HEK293 (cell line): ENCODE measurements around the gene TPO.

Experiments
- CTCF ChIA-PET: fragments of 350-600 bp; formaldehyde crosslinking; extraction: SDS; loops from one replicate; lab custom pipeline; 2021; ENCODE audit warnings: antibody characterized with exemption; lab: Yijun Ruan, JAX
- POLR2A ChIA-PET: fragments of 300-600 bp; formaldehyde crosslinking; extraction: SDS; loops from one replicate; lab custom pipeline; 2020; ENCODE audit warnings: antibody characterized with exemption, inconsistent platforms; lab: Yijun Ruan, JAX
- H3K27ac ChIP-seq: fragments of 200-500 bp; sonication (Bioruptor generic); 2 replicates; pipeline ENCODE4 v1.5.1; 2014; ENCODE audit warnings: low read depth, low read length, control low read depth, inconsistent platforms; ENCODE audit errors: extremely low read depth
- H3K36me3 ChIP-seq, 2 experiments: fragments of 200-500 bp in 1 of 2; sonication (Bioruptor generic) in 1 of 2; 1 replicate in 1 of 2; 2 replicates in 1 of 2; pipeline ENCODE4 v1.5.1; 2014 to 2017; ENCODE audit warnings: inconsistent platforms in 2 of 2, low read length in 2 of 2; ENCODE audit not compliant: control insufficient read depth in 2 of 2, insufficient read depth in 1 of 2
- H3K4me1 ChIP-seq: fragments of 200-500 bp; sonication (Bioruptor generic); 2 replicates; pipeline ENCODE4 v1.5.1; 2014; ENCODE audit warnings: mild to moderate bottlenecking, low read length, inconsistent platforms; ENCODE audit not compliant: control insufficient read depth, insufficient read depth
- H3K4me3 ChIP-seq: 2 replicates; pipeline ENCODE4 v1.5.1; 2011; ENCODE audit warnings: low read depth, mild to moderate bottlenecking, control low read depth, low read length, moderate library complexity
- H3K9me3 ChIP-seq: fragments of 200-500 bp; sonication (Bioruptor generic); 2 replicates; pipeline ENCODE4 v1.5.1; 2014; ENCODE audit warnings: low read depth, low read length, inconsistent platforms; ENCODE audit not compliant: control insufficient read depth, insufficient read depth
- BCL11A ChIP-seq: fragments of 450-650 bp; formaldehyde crosslinking; IDR thresholded peaks from 2 replicates; pipeline ENCODE4 v1.5.1; 2016; ENCODE audit warnings: low read depth, missing biosample characterization, missing genetic modification characterization
- EGR2 ChIP-seq: fragments of 450-650 bp; formaldehyde crosslinking; IDR thresholded peaks from 2 replicates; pipeline ENCODE4 v1.5.1; 2016; ENCODE audit warnings: low read depth, missing biosample characterization, missing genetic modification characterization
- FEZF1 ChIP-seq: fragments of 450-650 bp; formaldehyde crosslinking; IDR thresholded peaks from 2 replicates; pipeline ENCODE4 v1.5.1; 2016; ENCODE audit warnings: missing biosample characterization, missing genetic modification characterization
- GLIS1 ChIP-seq: fragments of 450-650 bp; formaldehyde crosslinking; IDR thresholded peaks from 2 replicates; pipeline ENCODE4 v1.5.1; 2016; ENCODE audit warnings: missing biosample characterization, missing genetic modification characterization
- HOXA7 ChIP-seq: sonication (generic); formaldehyde crosslinking; IDR thresholded peaks from 2 replicates; pipeline ENCODE4 v1.8.1; 2022; ENCODE audit warnings: missing genetic modification reagents, borderline replicate concordance
- HOXD13 ChIP-seq: sonication (generic); formaldehyde crosslinking; IDR thresholded peaks from 2 replicates; pipeline ENCODE4 v1.8.0; 2022; ENCODE audit warnings: missing genetic modification reagents, borderline replicate concordance
- KLF10 ChIP-seq: fragments of 450-650 bp; IDR thresholded peaks from 2 replicates; pipeline ENCODE4 v1.5.1; 2018; ENCODE audit warnings: missing biosample characterization, mild to moderate bottlenecking, missing genetic modification characterization
- KLF9 ChIP-seq: fragments of 450-650 bp; formaldehyde crosslinking; IDR thresholded peaks from 2 replicates; pipeline ENCODE4 v1.5.1; 2016; ENCODE audit warnings: missing biosample characterization, missing genetic modification characterization, low read depth
- REPIN1 ChIP-seq: fragments of 450-650 bp; formaldehyde crosslinking; IDR thresholded peaks from 2 replicates; pipeline ENCODE4 v1.5.1; 2017; ENCODE audit warnings: missing biosample characterization, missing genetic modification characterization, low read depth
- SCRT2 ChIP-seq: fragments of 450-650 bp; formaldehyde crosslinking; IDR thresholded peaks from 2 replicates; pipeline ENCODE4 v1.5.1; 2016; ENCODE audit warnings: missing biosample characterization, missing genetic modification characterization
- ZFP41 ChIP-seq: fragments of 450-650 bp; formaldehyde crosslinking; IDR thresholded peaks from 2 replicates; pipeline ENCODE4 v1.5.1; 2016; ENCODE audit warnings: missing biosample characterization, missing genetic modification characterization, borderline replicate concordance
- ZIC2 ChIP-seq: fragments of 450-650 bp; formaldehyde crosslinking; IDR thresholded peaks from 2 replicates; pipeline ENCODE4 v1.5.1; 2016; ENCODE audit warnings: missing biosample characterization, missing genetic modification characterization
- ZNF132 ChIP-seq: fragments of 450-650 bp; formaldehyde crosslinking; IDR thresholded peaks from 2 replicates; pipeline ENCODE4 v1.5.1; 2017; ENCODE audit warnings: missing biosample characterization, missing genetic modification characterization, borderline replicate concordance
- ZNF223 ChIP-seq: fragments of 450-650 bp; formaldehyde crosslinking; IDR thresholded peaks from 2 replicates; pipeline ENCODE4 v1.5.1; 2016; ENCODE audit warnings: missing biosample characterization, missing genetic modification characterization
- ZNF433 ChIP-seq: fragments of 450-650 bp; formaldehyde crosslinking; IDR thresholded peaks from 2 replicates; pipeline ENCODE4 v1.5.1; 2016; ENCODE audit warnings: missing biosample characterization, missing genetic modification characterization, low read depth
- ZNF529 ChIP-seq: fragments of 450-650 bp; formaldehyde crosslinking; IDR thresholded peaks from 2 replicates; pipeline ENCODE4 v1.5.1; 2017; ENCODE audit warnings: missing genetic modification characterization, missing biosample characterization; ENCODE audit not compliant: insufficient replicate concordance
- ZNF548 ChIP-seq: fragments of 450-650 bp; formaldehyde crosslinking; IDR thresholded peaks from 2 replicates; pipeline ENCODE4 v1.5.1; 2016; ENCODE audit warnings: missing biosample characterization, missing genetic modification characterization
- ZNF600 ChIP-seq: fragments of 450-650 bp; formaldehyde crosslinking; IDR thresholded peaks from 2 replicates; pipeline ENCODE4 v1.5.1; 2016; ENCODE audit warnings: missing biosample characterization, missing genetic modification characterization
- ZNF623 ChIP-seq: fragments of 450-650 bp; formaldehyde crosslinking; IDR thresholded peaks from 2 replicates; pipeline ENCODE4 v1.5.1; 2016; ENCODE audit warnings: missing biosample characterization, missing genetic modification characterization
- ZNF843 ChIP-seq: fragments of 450-650 bp; formaldehyde crosslinking; IDR thresholded peaks from 2 replicates; pipeline ENCODE4 v1.5.1; 2016; ENCODE audit warnings: missing biosample characterization, missing genetic modification characterization
- TF ChIP-seq, protein P1 (sequence below): fragments of 450-650 bp; IDR thresholded peaks from 2 replicates; pipeline ENCODE4 v1.5.1; 2018; ENCODE audit warnings: missing biosample characterization, mild to moderate bottlenecking, missing genetic modification characterization
- TF ChIP-seq, protein P2 (sequence below): sonication (generic); formaldehyde crosslinking; IDR thresholded peaks from 2 replicates; pipeline ENCODE4 v1.8.1; 2022; ENCODE audit warnings: mild to moderate bottlenecking, moderate library complexity, missing genetic modification reagents
- TF ChIP-seq, protein P3 (sequence below): fragments of 450-650 bp; formaldehyde crosslinking; IDR thresholded peaks from 2 replicates; pipeline ENCODE4 v1.5.1; 2016; ENCODE audit warnings: missing biosample characterization, missing genetic modification characterization
- TF ChIP-seq, protein P4 (sequence below): fragments of 450-650 bp; formaldehyde crosslinking; IDR thresholded peaks from 2 replicates; pipeline ENCODE4 v1.5.1; 2016; ENCODE audit warnings: missing biosample characterization, missing genetic modification characterization
- TF ChIP-seq, protein P5 (sequence below): fragments of 450-650 bp; formaldehyde crosslinking; IDR thresholded peaks from 2 replicates; pipeline ENCODE4 v1.5.0; 2017; ENCODE audit warnings: missing biosample characterization, missing genetic modification characterization, borderline replicate concordance

TPO gene

DNA sequence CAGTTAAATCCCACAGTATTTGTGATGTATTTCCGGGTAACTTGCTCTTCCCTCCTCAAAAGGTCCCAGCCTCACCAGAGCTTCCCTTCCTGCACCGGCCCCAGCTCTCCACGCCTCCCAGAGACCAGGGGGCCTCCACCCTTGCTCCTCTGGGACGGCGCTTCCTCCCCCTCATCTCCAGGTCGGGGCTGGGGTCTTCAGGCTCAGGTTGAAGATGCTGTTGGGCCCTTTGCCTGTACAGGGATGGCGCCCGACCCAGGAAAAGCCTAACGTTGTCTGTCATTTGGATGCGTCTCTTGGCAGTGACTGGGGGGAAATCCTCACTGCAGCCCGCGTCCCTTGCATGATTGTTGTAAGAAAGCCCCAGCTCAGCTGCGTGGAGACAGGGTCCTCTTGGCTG, 126.7 kb downstream of the TPO start:
- Histone ChIP-seq H3K36me3 (no peaks in the 10 kb centered on the region), H3K27ac (no peak overlapping the region), H3K9me3 (no peaks in the 10 kb centered on the region), H3K4me3 (no peak overlapping the region), H3K4me1 (no peaks in the 10 kb centered on the region)
- TF ChIP-seq HOXD13 (no peak), ZNF623 (tag by site-specific recombination) (no peak), KLF10 (tag by site-specific recombination) (no peak), HOXA7 (no peak), ZNF132 (tag by site-specific recombination) (no peak), ZNF548 (tag by site-specific recombination) (no peak), BCL11A (no peak), ZNF529 (tag by site-specific recombination) (no peak), KLF9 (no peak), REPIN1 (tag by site-specific recombination) (no peak), ZFP41 (no peak)
- TF ChIP-seq, protein P1, sequence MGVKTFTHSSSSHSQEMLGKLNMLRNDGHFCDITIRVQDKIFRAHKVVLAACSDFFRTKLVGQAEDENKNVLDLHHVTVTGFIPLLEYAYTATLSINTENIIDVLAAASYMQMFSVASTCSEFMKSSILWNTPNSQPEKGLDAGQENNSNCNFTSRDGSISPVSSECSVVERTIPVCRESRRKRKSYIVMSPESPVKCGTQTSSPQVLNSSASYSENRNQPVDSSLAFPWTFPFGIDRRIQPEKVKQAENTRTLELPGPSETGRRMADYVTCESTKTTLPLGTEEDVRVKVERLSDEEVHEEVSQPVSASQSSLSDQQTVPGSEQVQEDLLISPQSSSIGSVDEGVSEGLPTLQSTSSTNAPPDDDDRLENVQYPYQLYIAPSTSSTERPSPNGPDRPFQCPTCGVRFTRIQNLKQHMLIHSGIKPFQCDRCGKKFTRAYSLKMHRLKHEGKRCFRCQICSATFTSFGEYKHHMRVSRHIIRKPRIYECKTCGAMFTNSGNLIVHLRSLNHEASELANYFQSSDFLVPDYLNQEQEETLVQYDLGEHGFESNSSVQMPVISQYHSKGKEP: no peak
- TF ChIP-seq, protein P2, sequence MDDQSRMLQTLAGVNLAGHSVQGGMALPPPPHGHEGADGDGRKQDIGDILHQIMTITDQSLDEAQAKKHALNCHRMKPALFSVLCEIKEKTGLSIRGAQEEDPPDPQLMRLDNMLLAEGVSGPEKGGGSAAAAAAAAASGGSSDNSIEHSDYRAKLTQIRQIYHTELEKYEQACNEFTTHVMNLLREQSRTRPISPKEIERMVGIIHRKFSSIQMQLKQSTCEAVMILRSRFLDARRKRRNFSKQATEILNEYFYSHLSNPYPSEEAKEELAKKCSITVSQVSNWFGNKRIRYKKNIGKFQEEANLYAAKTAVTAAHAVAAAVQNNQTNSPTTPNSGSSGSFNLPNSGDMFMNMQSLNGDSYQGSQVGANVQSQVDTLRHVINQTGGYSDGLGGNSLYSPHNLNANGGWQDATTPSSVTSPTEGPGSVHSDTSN (CRISPR knock-in tag): no peak
- TF ChIP-seq, protein P3, sequence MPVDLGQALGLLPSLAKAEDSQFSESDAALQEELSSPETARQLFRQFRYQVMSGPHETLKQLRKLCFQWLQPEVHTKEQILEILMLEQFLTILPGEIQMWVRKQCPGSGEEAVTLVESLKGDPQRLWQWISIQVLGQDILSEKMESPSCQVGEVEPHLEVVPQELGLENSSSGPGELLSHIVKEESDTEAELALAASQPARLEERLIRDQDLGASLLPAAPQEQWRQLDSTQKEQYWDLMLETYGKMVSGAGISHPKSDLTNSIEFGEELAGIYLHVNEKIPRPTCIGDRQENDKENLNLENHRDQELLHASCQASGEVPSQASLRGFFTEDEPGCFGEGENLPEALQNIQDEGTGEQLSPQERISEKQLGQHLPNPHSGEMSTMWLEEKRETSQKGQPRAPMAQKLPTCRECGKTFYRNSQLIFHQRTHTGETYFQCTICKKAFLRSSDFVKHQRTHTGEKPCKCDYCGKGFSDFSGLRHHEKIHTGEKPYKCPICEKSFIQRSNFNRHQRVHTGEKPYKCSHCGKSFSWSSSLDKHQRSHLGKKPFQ: no peak
- TF ChIP-seq, protein P4, sequence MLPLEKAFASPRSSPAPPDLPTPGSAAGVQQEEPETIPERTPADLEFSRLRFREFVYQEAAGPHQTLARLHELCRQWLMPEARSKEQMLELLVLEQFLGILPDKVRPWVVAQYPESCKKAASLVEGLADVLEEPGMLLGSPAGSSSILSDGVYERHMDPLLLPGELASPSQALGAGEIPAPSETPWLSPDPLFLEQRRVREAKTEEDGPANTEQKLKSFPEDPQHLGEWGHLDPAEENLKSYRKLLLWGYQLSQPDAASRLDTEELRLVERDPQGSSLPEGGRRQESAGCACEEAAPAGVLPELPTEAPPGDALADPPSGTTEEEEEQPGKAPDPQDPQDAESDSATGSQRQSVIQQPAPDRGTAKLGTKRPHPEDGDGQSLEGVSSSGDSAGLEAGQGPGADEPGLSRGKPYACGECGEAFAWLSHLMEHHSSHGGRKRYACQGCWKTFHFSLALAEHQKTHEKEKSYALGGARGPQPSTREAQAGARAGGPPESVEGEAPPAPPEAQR (tag by site-specific recombination): no peak
- POLR2A ChIA-PET: interaction anchor here (0.6 kb wide), 1 partner anchor 256 kb away, joined by 6 read pairs; no protein-coding TSS in a partner anchor
- CTCF ChIA-PET: interaction anchor here (1.4 to 2.9 kb wide), 2 partner anchors 11 to 825 kb away, joined by 4 to 13 read pairs; no protein-coding TSS in a partner anchor

DNA sequence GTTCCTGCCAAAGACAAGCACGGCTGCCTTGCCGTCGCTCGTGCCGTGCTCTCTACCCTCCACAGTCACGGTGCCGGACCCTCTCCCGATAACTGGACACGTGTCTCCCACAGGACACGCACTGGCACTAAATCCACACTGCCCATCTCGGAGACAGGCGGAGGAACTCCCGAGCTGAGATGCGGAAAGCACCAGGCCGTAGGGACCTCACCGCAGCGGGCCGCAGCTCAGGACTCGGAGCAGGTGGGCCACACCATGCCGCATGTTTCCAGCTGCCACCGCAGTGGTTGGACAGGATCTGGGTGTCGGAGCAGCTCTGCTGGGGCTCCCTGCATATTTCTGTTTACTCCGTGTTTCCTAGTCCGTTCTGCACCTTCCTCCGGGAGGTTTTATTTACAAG, 127.2 kb downstream of the TPO start:
- ChIA-PET CTCF (interaction anchor here (1.4 to 2.9 kb wide), 2 partner anchors 11 to 826 kb away, joined by 4 to 13 read pairs; no protein-coding TSS in a partner anchor), POLR2A (no interaction called here)
- no peaks in the 10 kb centered on the region for H3K9me3 ChIP-seq
- H3K27ac ChIP-seq: no peak overlapping the region
- H3K36me3 ChIP-seq: no peaks in the 10 kb centered on the region
- H3K4me1 ChIP-seq: no peaks in the 10 kb centered on the region
- TF ChIP-seq FEZF1 (tag by site-specific recombination) (no peak), ZIC2 (tag by site-specific recombination) (no peak)
- no peak overlapping the region for H3K4me3 ChIP-seq

DNA sequence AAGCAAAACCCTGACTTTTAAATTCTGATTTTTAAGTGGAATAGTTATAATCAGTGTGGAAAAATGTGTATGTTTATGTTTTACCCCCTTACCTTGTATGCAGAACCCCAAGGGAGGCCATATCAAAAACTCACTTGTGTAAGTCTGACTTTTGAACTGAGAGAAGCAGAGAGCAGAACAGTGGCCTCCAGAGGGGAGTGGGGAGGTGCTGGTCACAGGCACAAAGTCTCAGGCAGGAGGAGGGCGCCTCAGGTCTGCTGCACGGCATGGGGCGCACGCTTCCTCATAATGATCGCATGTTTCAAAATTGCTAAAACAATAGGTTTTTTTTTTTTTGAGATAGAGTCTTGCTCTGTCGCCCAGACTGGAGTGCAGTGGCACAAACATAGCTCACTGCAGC, 127.8 kb downstream of the TPO start:
- Histone ChIP-seq H3K4me1 (no peaks in the 10 kb centered on the region), H3K36me3 (no peaks in the 10 kb centered on the region), H3K27ac (no peak overlapping the region), H3K9me3 (no peaks in the 10 kb centered on the region), H3K4me3 (no peak overlapping the region)
- TF ChIP-seq ZNF600 (tag by site-specific recombination) (no peak), SCRT2 (tag by site-specific recombination) (no peak), ZNF433 (tag by site-specific recombination) (no peak), ZNF223 (tag by site-specific recombination) (no peak), ZNF843 (no peak), ZNF529 (tag by site-specific recombination) (no peak), GLIS1 (tag by site-specific recombination) (no peak), EGR2 (no peak)
- TF ChIP-seq, protein P5, sequence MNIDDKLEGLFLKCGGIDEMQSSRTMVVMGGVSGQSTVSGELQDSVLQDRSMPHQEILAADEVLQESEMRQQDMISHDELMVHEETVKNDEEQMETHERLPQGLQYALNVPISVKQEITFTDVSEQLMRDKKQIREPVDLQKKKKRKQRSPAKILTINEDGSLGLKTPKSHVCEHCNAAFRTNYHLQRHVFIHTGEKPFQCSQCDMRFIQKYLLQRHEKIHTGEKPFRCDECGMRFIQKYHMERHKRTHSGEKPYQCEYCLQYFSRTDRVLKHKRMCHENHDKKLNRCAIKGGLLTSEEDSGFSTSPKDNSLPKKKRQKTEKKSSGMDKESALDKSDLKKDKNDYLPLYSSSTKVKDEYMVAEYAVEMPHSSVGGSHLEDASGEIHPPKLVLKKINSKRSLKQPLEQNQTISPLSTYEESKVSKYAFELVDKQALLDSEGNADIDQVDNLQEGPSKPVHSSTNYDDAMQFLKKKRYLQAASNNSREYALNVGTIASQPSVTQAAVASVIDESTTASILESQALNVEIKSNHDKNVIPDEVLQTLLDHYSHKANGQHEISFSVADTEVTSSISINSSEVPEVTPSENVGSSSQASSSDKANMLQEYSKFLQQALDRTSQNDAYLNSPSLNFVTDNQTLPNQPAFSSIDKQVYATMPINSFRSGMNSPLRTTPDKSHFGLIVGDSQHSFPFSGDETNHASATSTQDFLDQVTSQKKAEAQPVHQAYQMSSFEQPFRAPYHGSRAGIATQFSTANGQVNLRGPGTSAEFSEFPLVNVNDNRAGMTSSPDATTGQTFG (tag by site-specific recombination): no peak
- ChIA-PET POLR2A (no interaction called here), CTCF (interaction anchor here (2.9 kb wide), 1 partner anchor 10 kb away, joined by 13 read pairs; no protein-coding TSS in a partner anchor)
